DND-41 (cell line): ENCODE measurements around the gene SGCD.

Source experiments
- EZH2 ChIP-seq: IDR thresholded peaks from 3 replicates; pipeline ENCODE4 v1.6.1; 2012; ENCODE audit warnings: borderline replicate concordance, low read depth, mild to moderate bottlenecking, moderate library complexity, low read length, inconsistent platforms; ENCODE audit not compliant: severe bottlenecking
- TF ChIP-seq, protein P1 (sequence below): IDR thresholded peaks from 2 replicates; pipeline ENCODE4 v1.5.1; 2012; ENCODE audit warnings: borderline replicate concordance, low read length, moderate library complexity, mild to moderate bottlenecking; ENCODE audit not compliant: poor library complexity, severe bottlenecking; ENCODE audit errors: extremely low read depth

DNA sequence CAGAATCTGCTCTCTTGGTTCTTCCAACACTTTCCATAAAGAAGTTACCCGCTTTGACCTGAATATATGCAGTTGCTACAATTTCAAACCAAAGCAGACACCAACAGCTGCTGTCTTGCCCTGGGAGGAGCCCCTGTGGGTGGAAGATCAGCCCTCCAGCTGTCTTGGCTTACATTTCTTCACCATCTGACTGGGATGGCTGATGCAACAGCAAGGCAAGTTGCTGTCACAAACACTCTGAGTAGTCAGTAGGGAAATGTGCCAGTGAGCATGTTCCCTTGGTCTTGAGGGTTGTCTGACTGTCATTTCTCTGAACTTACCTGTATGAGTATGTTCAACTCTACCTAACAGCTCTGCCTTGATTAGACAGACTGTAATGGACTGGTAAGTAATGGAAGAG is 152.9 kb downstream of the SGCD start:
- TF ChIP-seq, protein P1, sequence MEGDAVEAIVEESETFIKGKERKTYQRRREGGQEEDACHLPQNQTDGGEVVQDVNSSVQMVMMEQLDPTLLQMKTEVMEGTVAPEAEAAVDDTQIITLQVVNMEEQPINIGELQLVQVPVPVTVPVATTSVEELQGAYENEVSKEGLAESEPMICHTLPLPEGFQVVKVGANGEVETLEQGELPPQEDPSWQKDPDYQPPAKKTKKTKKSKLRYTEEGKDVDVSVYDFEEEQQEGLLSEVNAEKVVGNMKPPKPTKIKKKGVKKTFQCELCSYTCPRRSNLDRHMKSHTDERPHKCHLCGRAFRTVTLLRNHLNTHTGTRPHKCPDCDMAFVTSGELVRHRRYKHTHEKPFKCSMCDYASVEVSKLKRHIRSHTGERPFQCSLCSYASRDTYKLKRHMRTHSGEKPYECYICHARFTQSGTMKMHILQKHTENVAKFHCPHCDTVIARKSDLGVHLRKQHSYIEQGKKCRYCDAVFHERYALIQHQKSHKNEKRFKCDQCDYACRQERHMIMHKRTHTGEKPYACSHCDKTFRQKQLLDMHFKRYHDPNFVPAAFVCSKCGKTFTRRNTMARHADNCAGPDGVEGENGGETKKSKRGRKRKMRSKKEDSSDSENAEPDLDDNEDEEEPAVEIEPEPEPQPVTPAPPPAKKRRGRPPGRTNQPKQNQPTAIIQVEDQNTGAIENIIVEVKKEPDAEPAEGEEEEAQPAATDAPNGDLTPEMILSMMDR = no peak
- no peak for TF ChIP-seq EZH2
